Muscle layer of duodenum (tissue), 2 donors: Measurements from ENCODE around the gene HSPB3.

ENCODE experiments used
- H3K27ac ChIP-seq: one replicate; pipeline ENCODE4 v1.7.0; 2013; ENCODE audit warnings: mild to moderate bottlenecking, low read length
- H3K27me3 ChIP-seq: one replicate; pipeline ENCODE4 v1.7.0; 2013; ENCODE audit warnings: low read depth, mild to moderate bottlenecking, control low read depth, low read length
- H3K36me3 ChIP-seq, 2 donors: one replicate each; pipeline ENCODE4 v1.7.0; 2013; ENCODE audit warnings: low read length in 2 of 2, control low read depth in 1 of 2, mild to moderate bottlenecking in 1 of 2; ENCODE audit not compliant: insufficient read depth in 2 of 2, control insufficient read depth in 1 of 2
- H3K4me1 ChIP-seq, 2 donors: one replicate each; pipeline ENCODE4 v1.7.0; 2013; ENCODE audit warnings: low read length in 2 of 2, mild to moderate bottlenecking in 2 of 2, control low read depth in 1 of 2, moderate library complexity in 1 of 2; ENCODE audit not compliant: insufficient read depth in 2 of 2, control insufficient read depth in 1 of 2
- H3K4me3 ChIP-seq, 2 donors: one replicate each; pipeline ENCODE4 v1.7.0; 2013; ENCODE audit warnings: low read length in 2 of 2, low read depth in 1 of 2, mild to moderate bottlenecking in 1 of 2
- H3K9me3 ChIP-seq, 2 donors: one replicate each; pipeline ENCODE4 v1.7.0; 2013; ENCODE audit warnings: low read length in 2 of 2, control low read depth in 1 of 2, mild to moderate bottlenecking in 1 of 2; ENCODE audit not compliant: control insufficient read depth in 1 of 2
- donor health status: healthy.

The HSPB3 gene

GRCh38 chr5:54458221-54458620 lies 2.7 kb downstream of the HSPB3 start:
- Histone ChIP-seq H3K9me3 (no peaks in the 10 kb centered on the region), H3K27me3 (no peaks in the 10 kb centered on the region), H3K36me3 (no peaks in the 10 kb centered on the region), H3K4me1 (peaks cover 0 to 3% of the 10 kb centered on the region in 2 donors), H3K27ac (no peak overlapping the region), H3K4me3 (no peak overlapping the region)

GRCh38 chr5:54460181-54460919 lies 4.9 kb downstream of the HSPB3 start:
- no peak overlapping the region for H3K27ac ChIP-seq
- H3K27me3 ChIP-seq, result no peaks in the 10 kb centered on the region
- H3K9me3 ChIP-seq, result no peaks in the 10 kb centered on the region
- peaks cover 0 to 3% of the 10 kb centered on the region in 2 donors for H3K4me1 ChIP-seq
- H3K4me3 ChIP-seq, result no peak overlapping the region
- no peaks in the 10 kb centered on the region for H3K36me3 ChIP-seq

- no peaks in the 10 kb centered on the region for H3K27me3 ChIP-seq
Observed at GRCh38 chr5:54462281-54462680, 6.8 kb downstream of the HSPB3 start.

GRCh38 chr5:54463713-54464112 lies 8.2 kb downstream of the HSPB3 start:
- Histone ChIP-seq H3K27me3 (no peaks in the 10 kb centered on the region), H3K9me3 (no peaks in the 10 kb centered on the region), H3K4me1 (no peaks in the 10 kb centered on the region), H3K36me3 (no peaks in the 10 kb centered on the region), H3K4me3 (no peak overlapping the region), H3K27ac (no peak overlapping the region)

More at GRCh38 chr5:54462281-54462680, 6.8 kb downstream of the HSPB3 start:
- H3K27ac ChIP-seq, result no peak overlapping the region
- no peaks in the 10 kb centered on the region for H3K9me3 ChIP-seq
- H3K36me3 ChIP-seq, result no peaks in the 10 kb centered on the region
- H3K4me3 ChIP-seq, result no peak overlapping the region
- H3K4me1 ChIP-seq, result peaks cover 0 to 3% of the 10 kb centered on the region in 2 donors

GRCh38 chr5:54469622-54470021 lies 14.1 kb downstream of the HSPB3 start:
- Histone ChIP-seq H3K27me3 (no peaks in the 10 kb centered on the region), H3K9me3 (no peaks in the 10 kb centered on the region), H3K36me3 (no peaks in the 10 kb centered on the region), H3K4me1 (peaks cover 5 to 6% of the 10 kb centered on the region in 2 donors), H3K27ac (peak overlapping the region; percentile 22), H3K4me3 (peak overlapping the region; percentile 9 to 58)

GRCh38 chr5:54470128-54470527 lies 14.6 kb downstream of the HSPB3 start:
- no peaks in the 10 kb centered on the region for H3K9me3 ChIP-seq
- H3K4me1 ChIP-seq, result peaks cover 5 to 6% of the 10 kb centered on the region in 2 donors
- no peaks in the 10 kb centered on the region for H3K27me3 ChIP-seq
- H3K27ac ChIP-seq, result no peak overlapping the region
- H3K36me3 ChIP-seq, result no peaks in the 10 kb centered on the region
- H3K4me3 ChIP-seq, result peak overlapping the region; percentile 9 to 58

GRCh38 chr5:54470677-54471076 lies 15.2 kb downstream of the HSPB3 start:
- H3K36me3 ChIP-seq, result no peaks in the 10 kb centered on the region
- H3K4me3 ChIP-seq, result no peak overlapping the region
- H3K9me3 ChIP-seq, result no peaks in the 10 kb centered on the region
- H3K27ac ChIP-seq, result no peak overlapping the region
- H3K27me3 ChIP-seq, result no peaks in the 10 kb centered on the region
- H3K4me1 ChIP-seq, result peaks cover 5 to 6% of the 10 kb centered on the region in 2 donors

GRCh38 chr5:54471398-54471797 lies 15.9 kb downstream of the HSPB3 start:
- Histone ChIP-seq H3K4me3 (no peak overlapping the region), H3K4me1 (peaks cover 5 to 6% of the 10 kb centered on the region in 2 donors), H3K9me3 (no peaks in the 10 kb centered on the region), H3K36me3 (no peaks in the 10 kb centered on the region), H3K27ac (no peak overlapping the region), H3K27me3 (no peaks in the 10 kb centered on the region)

GRCh38 chr5:54476682-54477081 lies 21.2 kb downstream of the HSPB3 start:
- H3K9me3 ChIP-seq, result no peaks in the 10 kb centered on the region
- no peak overlapping the region for H3K4me3 ChIP-seq
- H3K27ac ChIP-seq, result no peak overlapping the region
- no peaks in the 10 kb centered on the region for H3K36me3 ChIP-seq
- no peaks in the 10 kb centered on the region for H3K4me1 ChIP-seq
- H3K27me3 ChIP-seq, result no peaks in the 10 kb centered on the region

GRCh38 chr5:54477941-54478478 lies 22.5 kb downstream of the HSPB3 start:
- no peaks in the 10 kb centered on the region for H3K4me1 ChIP-seq
- no peaks in the 10 kb centered on the region for H3K36me3 ChIP-seq
- no peaks in the 10 kb centered on the region for H3K9me3 ChIP-seq
- H3K27me3 ChIP-seq, result no peaks in the 10 kb centered on the region
- H3K4me3 ChIP-seq, result no peak overlapping the region
- H3K27ac ChIP-seq, result no peak overlapping the region

GRCh38 chr5:54480296-54480695 lies 24.8 kb downstream of the HSPB3 start:
- H3K27ac ChIP-seq, result no peak overlapping the region
- no peaks in the 10 kb centered on the region for H3K4me1 ChIP-seq

More at GRCh38 chr5:54480296-54480695, 24.8 kb downstream of the HSPB3 start:
- H3K36me3 ChIP-seq, result no peaks in the 10 kb centered on the region
- H3K4me3 ChIP-seq, result no peak overlapping the region
- H3K9me3 ChIP-seq, result no peaks in the 10 kb centered on the region
- no peaks in the 10 kb centered on the region for H3K27me3 ChIP-seq
